ENCODE results near the gene HNF1A. TPM values are rescaled to one million over a fixed set of nuclear protein-coding genes. Genes with fewer than 3 reads are reported as not detected.

The HNF1A gene
- total and polyA plus RNA-seq, 2 of the 13 experiments (the other 11 are each of a cell fraction or from before 2014, with no cell fraction given): 13.4 to 34.7 TPM

GRCh38 chr12:120979862-120980696 is 1.7 kb downstream of the HNF1A start (continued):
- TF ChIP-seq MNT (IDR thresholded peaks at IDR 0.05) (no peak), YEATS2 (CRISPR knock-in tag; IDR thresholded peaks at IDR 0.05; ENCODE audit: borderline replicate concordance) (0 out of 2 replicates have a peak, but pooled peaks have one; percentile 14), ZIK1 (CRISPR knock-in tag; IDR thresholded peaks at IDR 0.05; ENCODE audit: borderline replicate concordance, low read depth) (no peak), SKIL (CRISPR knock-in tag; IDR thresholded peaks at IDR 0.05; ENCODE audit: borderline replicate concordance) (0 out of 2 replicates have a peak, but pooled peaks have one; percentile 50), ZNF138 (CRISPR knock-in tag; IDR thresholded peaks at IDR 0.05; ENCODE audit: low read depth) (no peak), ZNF382 (CRISPR knock-in tag; IDR thresholded peaks at IDR 0.05; ENCODE audit: borderline replicate concordance) (no peak), FLYWCH1 (CRISPR knock-in tag; IDR thresholded peaks at IDR 0.05) (no peak), TEAD3 (CRISPR knock-in tag; optimal IDR thresholded peaks at IDR 0.05; ENCODE audit: borderline replicate concordance) (peak; percentile 31), ZNF354B (CRISPR knock-in tag; IDR thresholded peaks at IDR 0.05) (peak; percentile 58; the same call in 1 of the 2 replicates), CREBL2 (CRISPR knock-in tag; IDR thresholded peaks at IDR 0.05; ENCODE audit: borderline replicate concordance) (no peak), PRDM15 (CRISPR knock-in tag; IDR thresholded peaks at IDR 0.05) (no peak), SMAD9 (CRISPR knock-in tag; IDR thresholded peaks at IDR 0.05) (no peak), ZNF317 (CRISPR knock-in tag; IDR thresholded peaks at IDR 0.05) (0 out of 2 replicates have a peak, but pooled peaks have one; percentile 44)

Measured in HepG2 (cell line).